Cardiac ventricle fibroblast (primary cell): ENCODE results near the gene FOXG1. TPM values are rescaled to one million over a fixed set of nuclear protein-coding genes. Genes with fewer than 3 reads are reported as not detected.

Experiments
- total RNA-seq: library from RNA; depleted of rRNA; stranded (reverse); fragments of >200 nt; gene quantifications from 2 replicates; pipeline ENCODE4 v1.2.3, GENCODE V29; 2015

FOXG1 gene
- total RNA-seq, result 0.05 TPM in 1 of 2 replicates, not detected in the other

GRCh38 chr14:28766469-28766955 lies at the start of gene FOXG1:
TSS of gene FOXG1 (plus strand) at chr14:28766787. CDS start at chr14:28767280, 493 bp downstream.

